A549 (cell line): Measurements from ENCODE around the gene GPR18. TPM values are rescaled to one million over a fixed set of nuclear protein-coding genes. Genes with fewer than 3 reads are reported as not detected.

Experiments
- ATAC-seq, 2 experiments: fragments of 200-7000 bp in 1 of 2; fragments of >200 bp in 1 of 2; cut with Nextera tagmentation in 1 of 2; cut with Tn5 transposase in 1 of 2; 3 replicates each; pipeline versions ENCODE4 v1.8.0 to v1.9.1; 2018 to 2020; ENCODE audit warnings: mild to moderate bottlenecking in 1 of 2, moderate library complexity in 1 of 2
- CTCF ChIA-PET: fragments of 300-600 bp; sonication (Branson Sonifier 250); formaldehyde crosslinking; extraction: SDS; loops from one replicate; lab custom pipeline; 2021; ENCODE audit warnings: antibody characterized with exemption, inconsistent platforms; lab: Yijun Ruan, JAX
- POLR2A ChIA-PET: fragments of 350-600 bp; formaldehyde crosslinking; extraction: SDS; loops from one replicate; lab custom pipeline; 2021; ENCODE audit warnings: antibody characterized with exemption, inconsistent platforms; lab: Yijun Ruan, JAX
- DNase-seq, 2 experiments: peaks; one replicate each; pipeline versions ENCODE4 v3.0.0 to v3.0.0-alpha.2; 2011 to 2016; ENCODE audit warnings: low read depth in 1 of 2, low spot score in 1 of 2
- FAIRE-seq: peaks from 2 replicates; lab custom pipeline; 2011; peaks lifted over from hg19 to GRCh38; lab: Jason Lieb, UNC
- H3K27ac ChIP-seq, 2 experiments: fragments of >200 bp; sonication (Bioruptor Twin); formaldehyde crosslinking; 3 replicates each; pipeline ENCODE4 v1.5.1; 2016 to 2017
- H3K4me1 ChIP-seq: fragments of >200 bp; sonication (Bioruptor Twin); formaldehyde crosslinking; 3 replicates; pipeline ENCODE4 v1.6.1; 2016
- H3K4me2 ChIP-seq: fragments of >200 bp; sonication (Bioruptor Twin); formaldehyde crosslinking; 3 replicates; pipeline ENCODE4 v1.6.1; 2016
- H3K4me3 ChIP-seq: fragments of >200 bp; sonication (Bioruptor Twin); formaldehyde crosslinking; 3 replicates; pipeline ENCODE4 v1.5.1; 2016
- H3K9me3 ChIP-seq: fragments of >200 bp; sonication (Bioruptor Twin); formaldehyde crosslinking; 3 replicates; pipeline ENCODE4 v1.6.1; 2016
- BHLHE40 ChIP-seq: IDR thresholded peaks from 2 replicates; pipeline ENCODE4 v1.6.1; 2012; ENCODE audit warnings: low read depth, low read length, inconsistent platforms
- CHD2 ChIP-seq: fragments of 150-350 bp; IDR thresholded peaks from 2 replicates; pipeline ENCODE4 v1.6.1; 2014; ENCODE audit warnings: low read length; ENCODE audit not compliant: partially characterized antibody
- EHF ChIP-seq: fragments of 250-450 bp; sonication (Bioruptor Pico); IDR thresholded peaks from 2 replicates; pipeline ENCODE4 v1.5.0; 2020; ENCODE audit warnings: mild to moderate bottlenecking
- EHMT2 ChIP-seq: fragments of 200-600 bp; sonication (generic); IDR thresholded peaks from 2 replicates; pipeline ENCODE4 v1.6.1; 2016; ENCODE audit warnings: antibody characterized with exemption, low read depth, mild to moderate bottlenecking, moderate library complexity
- FOXS1 ChIP-seq: fragments of 250-450 bp; sonication (Bioruptor Pico); IDR thresholded peaks from 2 replicates; pipeline ENCODE4 v1.5.0; 2020; ENCODE audit warnings: mild to moderate bottlenecking, moderate library complexity
- GATA3 ChIP-seq: IDR thresholded peaks from 2 replicates; pipeline ENCODE4 v1.6.1; 2012; ENCODE audit warnings: borderline replicate concordance
- HES2 ChIP-seq: fragments of >200 bp; sonication (Bioruptor Twin); formaldehyde crosslinking; IDR thresholded peaks from 2 replicates; pipeline ENCODE4 v1.6.1; 2016
- HOXB5 ChIP-seq: fragments of 250-450 bp; sonication (Bioruptor Pico); IDR thresholded peaks from 2 replicates; pipeline ENCODE4 v1.5.0; 2020; ENCODE audit warnings: mild to moderate bottlenecking, moderate library complexity
- JUN ChIP-seq, 2 experiments: fragments of >200 bp; sonication (Bioruptor Twin); formaldehyde crosslinking; IDR thresholded peaks; 2 replicates in 1 of 2; 3 replicates in 1 of 2; pipeline ENCODE4 v1.6.1; 2016 to 2017
- MAFK ChIP-seq: fragments of 450-650 bp; IDR thresholded peaks from 2 replicates; pipeline ENCODE4 v1.6.1; 2014; ENCODE audit not compliant: partially characterized antibody
- MAX ChIP-seq: IDR thresholded peaks from 2 replicates; pipeline ENCODE4 v1.6.1; 2012
- MAZ ChIP-seq: fragments of 150-350 bp; IDR thresholded peaks from 2 replicates; pipeline ENCODE4 v1.6.1; 2014; ENCODE audit warnings: antibody characterized with exemption, low read depth, low read length, borderline replicate concordance
- NFE2L2 ChIP-seq: fragments of 150-350 bp; conservative IDR thresholded peaks from 2 replicates; pipeline ENCODE4 v1.6.1; 2014; ENCODE audit warnings: low read length
- NR3C1 ChIP-seq: fragments of >200 bp; sonication (Bioruptor Twin); formaldehyde crosslinking; IDR thresholded peaks from 3 replicates; pipeline ENCODE4 v1.6.1; 2017
- POLR2AphosphoS2 ChIP-seq: conservative IDR thresholded peaks from 2 replicates; pipeline ENCODE4 v1.6.1; 2012; ENCODE audit warnings: low read length, improper control_type of control experiment, inconsistent platforms
- RAD21 ChIP-seq, 2 experiments: fragments of >200 bp in 1 of 2; sonication (Bioruptor Twin) in 1 of 2; formaldehyde crosslinking in 1 of 2; IDR thresholded peaks in 1 of 2; conservative IDR thresholded peaks in 1 of 2; 2 replicates in 1 of 2; 3 replicates in 1 of 2; pipeline ENCODE4 v1.6.1; 2012 to 2018; ENCODE audit warnings: inconsistent platforms in 1 of 2
- RARB ChIP-seq: fragments of 250-450 bp; sonication (Bioruptor Pico); IDR thresholded peaks from 2 replicates; pipeline ENCODE4 v1.8.0; 2021; ENCODE audit warnings: mild to moderate bottlenecking, moderate library complexity
- REST ChIP-seq: fragments of 200-600 bp; sonication (generic); IDR thresholded peaks from 2 replicates; pipeline ENCODE4 v1.6.1; 2016; ENCODE audit warnings: antibody characterized with exemption, mild to moderate bottlenecking, moderate library complexity
- SMC3 ChIP-seq: fragments of >200 bp; sonication (Bioruptor Twin); formaldehyde crosslinking; IDR thresholded peaks from 3 replicates; pipeline ENCODE4 v1.6.1; 2018; ENCODE audit warnings: inconsistent platforms
- SREBF2 ChIP-seq: fragments of 450-650 bp; IDR thresholded peaks from 2 replicates; pipeline ENCODE4 v1.6.1; 2014; ENCODE audit warnings: mild to moderate bottlenecking, moderate library complexity
- USF2 ChIP-seq: fragments of 450-650 bp; IDR thresholded peaks from 2 replicates; pipeline ENCODE4 v1.6.1; 2014; ENCODE audit warnings: antibody characterized with exemption
- ZSCAN20 ChIP-seq: fragments of 250-450 bp; sonication (Bioruptor Pico); IDR thresholded peaks from 2 replicates; pipeline ENCODE4 v1.8.0; 2022; ENCODE audit warnings: mild to moderate bottlenecking, moderate library complexity
- WGBS: methylation state at CpG from one replicate; pipeline ENCODE4 v1.1.6; 2017; ENCODE audit errors: missing lambda C conversion rate; 5-methylcytosine and 5-hydroxymethylcytosine counted together
- polyA plus RNA-seq, 4 experiments: library from polyadenylated mRNA; depleted of rRNA in 3 of 4; stranded (reverse); fragments of >200 nt; fragmentation: RNase III in 1 of 4; extraction: RNeasy Plus Mini Kit Qiagen cat#74134 plus additional on column Dnase treatment in 1 of 4; gene quantifications; 2 replicates in 3 of 4; 3 replicates in 1 of 4; pipeline ENCODE4 v1.2.3, GENCODE V29; 2011 to 2017

The GPR18 gene
- polyA plus RNA-seq, 2 of the 4 experiments (the other 2 are of a cell fraction) = not detected

- CTCF ChIA-PET = no interaction called here
- FAIRE-seq = no peak
- H3K4me1 ChIP-seq = 0 out of 3 replicates have a peak, but pooled peaks cover 6% of the 10 kb centered on the region
- WGBS = 94% methylated on average over 6 of the region's 6 CpGs
- DNase-seq = no peak
- no peak for TF ChIP-seq HOXB5
- TF ChIP-seq SREBF2 = no peak
- no peak for TF ChIP-seq EHMT2
- no peak for TF ChIP-seq CHD2
- no peak for TF ChIP-seq NFE2L2
- POLR2A ChIA-PET = no interaction called here
- H3K4me2 ChIP-seq = no peak overlapping the region
- ATAC-seq = no peak
- no peak overlapping the region for H3K4me3 ChIP-seq
- no peaks in the 10 kb centered on the region for H3K9me3 ChIP-seq
- H3K27ac ChIP-seq = no peak overlapping the region
These were observed 30.8 kb downstream of the GPR18 start for GRCh38 chr13:99227331-99227900.

- CTCF ChIA-PET = no interaction called here
- H3K4me2 ChIP-seq = no peak overlapping the region
- no peak overlapping the region for H3K4me3 ChIP-seq
- H3K4me1 ChIP-seq = 0 out of 3 replicates have a peak, but pooled peaks cover 6% of the 10 kb centered on the region
- no peak for ATAC-seq
- TF ChIP-seq MAX (no peak), POLR2AphosphoS2 (no peak), EHMT2 (no peak), JUN (IDR thresholded peaks at IDR 0.05) (no peak)
- TF ChIP-seq, all 56 proteins: peak for 0
- POLR2A ChIA-PET = no interaction called here
- Histone ChIP-seq H3K9me3 (no peaks in the 10 kb centered on the region), H3K27ac (no peak overlapping the region)
- DNase-seq = no peak
- no peak for FAIRE-seq
- 96% methylated on average over 2 of the region's 2 CpGs for WGBS
These were observed 31.7 kb downstream of the GPR18 start for GRCh38 chr13:99226513-99226912.

- WGBS = 71% methylated on average over 4 of the region's 4 CpGs
- ChIA-PET POLR2A (no interaction called here), CTCF (interaction anchor here (0.8 kb wide), 1 partner anchor 24 kb away, joined by 4 read pairs; no protein-coding TSS in a partner anchor)
- Histone ChIP-seq H3K4me3 (no peak overlapping the region), H3K4me2 (no peak overlapping the region), H3K9me3 (no peaks in the 10 kb centered on the region), H3K4me1 (peaks cover 11% of the 10 kb centered on the region; the same call in 1 of the 3 replicates), H3K27ac (no peak overlapping the region)
- DNase-seq (no peak), ATAC-seq (no peak), FAIRE-seq (no peak)
- TF ChIP-seq FOXS1 (no peak), MAFK (no peak), MAZ (no peak), NR3C1 (no peak), POLR2AphosphoS2 (no peak), BHLHE40 (no peak), RARB (CRISPR knock-in tag) (no peak), USF2 (no peak), HES2 (no peak), EHF (CRISPR knock-in tag) (no peak), ZSCAN20 (CRISPR knock-in tag) (no peak), GATA3 (no peak), SMC3 (no peak), RAD21 (conservative IDR thresholded peaks at IDR 0.05 in 1 of 2, IDR thresholded peaks at IDR 0.05 in 1 of 2) (no peak), REST (no peak)
These were observed 33.1 kb downstream of the GPR18 start for GRCh38 chr13:99225078-99225477.
